GM13976 (cell line): ENCODE data around the gene AUH.

Experiments used
- DNase-seq: peaks from one replicate; pipeline ENCODE4 v3.0.0; 2012; ENCODE audit warnings: low spot score
- CTCF ChIP-seq: IDR thresholded peaks from 2 replicates; pipeline ENCODE4 v1.5.1; 2012; ENCODE audit warnings: borderline replicate concordance, mild to moderate bottlenecking; ENCODE audit not compliant: insufficient read depth; ENCODE audit errors: extremely low read depth, missing control alignments, control extremely low read depth
- in situ Hi-C: fragments of 300-500 bp; cut with MboI; formaldehyde crosslinking; loops from one replicate; pipeline ENCODE4 v1.12.0; 2022; ENCODE audit warnings: low sequenced_read_pairs, mixed read lengths, inconsistent platforms; ENCODE audit not compliant: unreplicated experiment

The AUH gene

GRCh38 chr9:91243029-91243428 is 118.7 kb downstream of the AUH start:
- DNase-seq, result no peak
- in situ Hi-C loops, result no loop called here
- no peak for TF ChIP-seq CTCF

- in situ Hi-C loops, result no loop called here
- no peak for DNase-seq
- TF ChIP-seq CTCF, result no peak
Measured at GRCh38 chr9:91241909-91242308, 119.8 kb downstream of the AUH start.

GRCh38 chr9:91240596-91241165 is 121.0 kb downstream of the AUH start:
- no peak for TF ChIP-seq CTCF
- no peak for DNase-seq
- in situ Hi-C loops, result no loop called here

DNA sequence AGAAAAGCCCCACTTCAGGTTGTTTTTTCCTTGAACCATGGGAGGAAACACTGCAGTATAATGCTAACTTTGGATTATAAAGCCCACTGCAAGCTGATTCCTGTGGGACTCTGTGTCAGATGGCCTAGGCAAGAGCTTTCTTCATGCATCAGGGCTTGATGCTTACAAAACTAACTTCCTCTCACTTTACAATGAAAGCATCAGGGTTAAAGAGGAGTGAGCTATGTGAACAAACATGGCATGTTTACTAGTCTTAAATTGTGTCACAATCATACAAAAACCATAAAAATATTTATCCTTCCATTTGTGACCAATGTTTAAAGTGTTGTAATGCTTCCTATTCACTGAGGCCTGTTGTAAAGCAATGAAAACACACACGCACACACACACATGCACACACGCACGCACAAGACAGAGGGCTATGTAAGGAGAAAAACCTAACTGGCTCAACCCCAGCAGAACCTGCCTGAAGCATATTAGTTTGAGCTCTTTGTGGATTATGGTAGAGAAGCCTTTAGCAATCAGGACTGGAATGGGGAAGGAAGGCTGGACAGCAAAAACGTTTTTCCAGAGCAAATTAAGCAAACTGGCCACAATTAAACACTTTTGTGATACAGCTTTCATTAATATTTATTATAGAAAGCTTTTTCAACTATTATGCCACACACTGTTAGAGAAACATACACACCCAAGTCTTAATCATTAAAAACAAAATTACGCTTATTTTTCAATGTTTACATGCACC is 122.2 kb downstream of the AUH start:
- no peak for DNase-seq
- in situ Hi-C loops, result no loop called here
- no peak for TF ChIP-seq CTCF

DNA sequence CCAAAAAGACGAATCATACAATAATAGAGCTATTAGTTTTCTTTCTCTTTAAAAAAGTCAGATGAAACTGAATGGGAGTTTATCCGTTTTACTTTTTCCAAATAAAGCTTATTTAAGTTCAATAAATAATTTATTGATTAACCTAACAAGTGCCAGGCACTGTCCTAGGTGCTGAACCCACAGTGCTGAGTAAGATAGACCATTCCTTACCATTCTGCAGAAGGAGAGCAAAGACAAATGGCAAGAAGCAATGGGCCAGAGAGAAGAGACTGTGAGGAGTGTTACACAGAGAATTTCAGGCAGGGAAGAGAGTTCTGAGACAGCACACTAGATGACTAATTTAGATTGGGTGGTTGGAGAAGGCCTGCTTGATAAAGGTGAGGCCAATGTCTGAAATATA is 127.2 kb downstream of the AUH start:
- no peak for TF ChIP-seq CTCF
- DNase-seq, result no peak
- in situ Hi-C loops, result no loop called here

- no peak for TF ChIP-seq CTCF
- no peak for DNase-seq
- in situ Hi-C loops, result no loop called here
Measured at GRCh38 chr9:91231619-91232018, 130.1 kb downstream of the AUH start.
